Activated B cell treated with CpG ODN at 0.5 μM for 24 hours (primary cell): Measurements from ENCODE around the gene P2RX3. TPM values are rescaled to one million over a fixed set of nuclear protein-coding genes. Genes with fewer than 3 reads are reported as not detected.

Experiments
- ATAC-seq: fragments of 200-7000 bp; cut with Tn5 transposase; one replicate; pipeline ENCODE4 v1.10.0; 2021; ENCODE audit warnings: low read depth, mild to moderate bottlenecking, moderate library complexity
- CTCF ChIA-PET: fragments of 350-600 bp; sonication (Branson Sonifier 250); formaldehyde crosslinking; loops from one replicate; lab custom pipeline; 2021; ENCODE audit warnings: antibody characterized with exemption; lab: Charles Lee
- POLR2A ChIA-PET: fragments of 350-600 bp; sonication (Branson Sonifier 250); formaldehyde crosslinking; loops from one replicate; lab custom pipeline; 2021; ENCODE audit warnings: antibody characterized with exemption; lab: Charles Lee
- DNase-seq: peaks from one replicate; pipeline ENCODE4 v3.0.0; 2022
- H3K27ac Mint-ChIP-seq: one replicate; pipeline ENCODE4 v1.8.0; 2020; ENCODE audit warnings: mixed read lengths
- H3K27me3 Mint-ChIP-seq: one replicate; pipeline ENCODE4 v1.8.0; 2021; ENCODE audit warnings: mixed read lengths
- H3K36me3 Mint-ChIP-seq: one replicate; pipeline ENCODE4 v1.8.0; 2021; ENCODE audit warnings: low read depth, mixed read lengths
- H3K4me1 Mint-ChIP-seq: one replicate; pipeline ENCODE4 v1.8.0; 2021; ENCODE audit warnings: mixed read lengths
- H3K4me3 Mint-ChIP-seq: one replicate; pipeline ENCODE4 v1.8.0; 2020; ENCODE audit warnings: mild to moderate bottlenecking, mixed read lengths
- H3K9me3 Mint-ChIP-seq: one replicate; pipeline ENCODE4 v1.8.0; 2020; ENCODE audit warnings: mixed read lengths
- CTCF ChIP-seq: fragments of 200-600 bp; IDR thresholded peaks from one replicate; pipeline ENCODE4 v1.8.0; 2022; ENCODE audit warnings: antibody characterized with exemption, mild to moderate bottlenecking
- intact Hi-C: fragments of 100-400 bp; cut with micrococcal nuclease; formaldehyde crosslinking; loops from one replicate; pipeline ENCODE4 v1.15.1; 2024
- total RNA-seq: library from RNA; stranded (reverse); gene quantifications from 2 replicates; pipeline ENCODE4 v1.2.3, GENCODE V29; 2022

Gene P2RX3
- total RNA-seq, 1 donor from 2014 or later: not detected

DNA sequence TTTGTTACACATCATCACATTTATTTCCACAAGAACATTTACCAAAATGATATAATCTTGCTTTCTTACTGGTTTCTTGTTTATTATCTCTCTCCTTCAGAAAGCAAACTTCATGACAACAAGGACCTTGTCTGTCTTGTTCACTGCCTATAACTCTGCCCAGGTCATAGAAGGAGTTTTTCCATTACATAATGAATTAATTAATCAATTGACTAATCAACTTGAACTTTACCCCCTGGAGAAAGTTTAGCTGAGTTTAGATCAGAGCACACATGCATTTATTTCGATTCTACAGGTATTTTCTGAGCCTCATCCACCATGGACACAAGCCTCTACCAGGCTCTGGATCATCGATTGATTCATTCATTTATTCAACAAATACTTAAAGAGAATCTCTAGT, 58.6 kb downstream of the P2RX3 start:
- intact Hi-C loops: no loop called here
- no peaks in the 10 kb centered on the region for H3K4me1 Mint-ChIP-seq

GRCh38 chr11:57397394-57397990, 59.3 kb downstream of the P2RX3 start:
- no peak overlapping the region for H3K27ac Mint-ChIP-seq
- no peaks in the 10 kb centered on the region for H3K4me1 Mint-ChIP-seq
- H3K4me3 Mint-ChIP-seq: no peak overlapping the region
- ChIA-PET POLR2A (interaction anchor here (0.6 to 0.8 kb wide), 3 partner anchors 8 to 51 kb away, joined by 3 to 6 read pairs (median 5); partner anchors contain the start of gene SLC43A3), CTCF (no interaction called here)
- intact Hi-C loops: no loop called here
- no peak for TF ChIP-seq CTCF
- H3K9me3 Mint-ChIP-seq: no peaks in the 10 kb centered on the region
- DNase-seq (no peak), ATAC-seq (no peak)
- no peaks in the 10 kb centered on the region for H3K27me3 Mint-ChIP-seq
- H3K36me3 Mint-ChIP-seq: no peaks in the 10 kb centered on the region

More for the DNA sequence above, 58.6 kb downstream of the P2RX3 start:
- H3K9me3 Mint-ChIP-seq: no peaks in the 10 kb centered on the region
- no peaks in the 10 kb centered on the region for H3K27me3 Mint-ChIP-seq
- no peak for ATAC-seq
- H3K27ac Mint-ChIP-seq: no peak overlapping the region
- H3K36me3 Mint-ChIP-seq: no peaks in the 10 kb centered on the region
- ChIA-PET CTCF (interaction anchor here (1.0 kb wide), 1 partner anchor 61 kb away, joined by 3 read pairs; no protein-coding TSS in a partner anchor), POLR2A (interaction anchor here (0.6 to 0.8 kb wide), 2 partner anchors 9 to 29 kb away, joined by 3 to 5 read pairs; partner anchors contain the start of gene SLC43A3)
- no peak for DNase-seq
- no peak for TF ChIP-seq CTCF
- no peak overlapping the region for H3K4me3 Mint-ChIP-seq

GRCh38 chr11:57399221-57399620, 61.1 kb downstream of the P2RX3 start:
- POLR2A ChIA-PET: interaction anchor here (1.0 to 11.5 kb wide), 2 partner anchors 23 to 26 kb away, joined by 3 to 238 read pairs; partner anchors contain the start of gene SLC43A3
- CTCF ChIA-PET: interaction anchor here (1.6 to 1.9 kb wide), 2 partner anchors 53 to 59 kb away, joined by 5 read pairs; no protein-coding TSS in a partner anchor
- Mint-ChIP-seq H3K4me3 (no peak overlapping the region), H3K9me3 (peaks cover 2% of the 10 kb centered on the region), H3K4me1 (peaks cover 10% of the 10 kb centered on the region), H3K36me3 (no peaks in the 10 kb centered on the region), H3K27ac (no peak overlapping the region), H3K27me3 (no peaks in the 10 kb centered on the region)
- TF ChIP-seq CTCF: no peak
- intact Hi-C loops: no loop called here
- ATAC-seq (no peak), DNase-seq (no peak)

- Mint-ChIP-seq H3K36me3 (peaks cover 2% of the 10 kb centered on the region), H3K27me3 (no peaks in the 10 kb centered on the region), H3K27ac (no peak overlapping the region), H3K4me3 (no peak overlapping the region), H3K4me1 (peaks cover 17% of the 10 kb centered on the region), H3K9me3 (peaks cover 2% of the 10 kb centered on the region)
- DNase-seq (no peak), ATAC-seq (no peak)
- ChIA-PET CTCF (interaction anchor here (1.5 to 1.9 kb wide), 3 partner anchors 11 to 58 kb away, joined by 3 to 5 read pairs (median 5); no protein-coding TSS in a partner anchor), POLR2A (interaction anchor here (1.0 to 11.5 kb wide), 2 partner anchors 22 to 27 kb away, joined by 3 to 238 read pairs; partner anchors contain the start of gene SLC43A3)
- intact Hi-C loops: no loop called here
- no peak for TF ChIP-seq CTCF
Measured at GRCh38 chr11:57399972-57400578, 61.9 kb downstream of the P2RX3 start.
